GM18873 (cell line): ENCODE results near the gene C12orf43.
A peak's percentile ranks its signal among the peaks of the same experiment; 100 is the strongest.
"Not testable (repeated sequence)": the region's sequence is repeated elsewhere in the genome, so short reads cannot be mapped to it uniquely, and the experiment has no call there.

ENCODE experiments used
- ATAC-seq: cut with Tn5 transposase; IDR thresholded peaks from one replicate; pipeline ENCODE4 v1.9.1; 2021; ENCODE audit warnings: mild to moderate bottlenecking, moderate library complexity, moderate number of reproducible peaks; ENCODE audit not compliant: unreplicated experiment, low FRiP score

C12orf43 gene, protein sequence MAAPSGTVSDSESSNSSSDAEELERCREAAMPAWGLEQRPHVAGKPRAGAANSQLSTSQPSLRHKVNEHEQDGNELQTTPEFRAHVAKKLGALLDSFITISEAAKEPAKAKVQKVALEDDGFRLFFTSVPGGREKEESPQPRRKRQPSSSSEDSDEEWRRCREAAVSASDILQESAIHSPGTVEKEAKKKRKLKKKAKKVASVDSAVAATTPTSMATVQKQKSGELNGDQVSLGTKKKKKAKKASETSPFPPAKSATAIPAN

DNA sequence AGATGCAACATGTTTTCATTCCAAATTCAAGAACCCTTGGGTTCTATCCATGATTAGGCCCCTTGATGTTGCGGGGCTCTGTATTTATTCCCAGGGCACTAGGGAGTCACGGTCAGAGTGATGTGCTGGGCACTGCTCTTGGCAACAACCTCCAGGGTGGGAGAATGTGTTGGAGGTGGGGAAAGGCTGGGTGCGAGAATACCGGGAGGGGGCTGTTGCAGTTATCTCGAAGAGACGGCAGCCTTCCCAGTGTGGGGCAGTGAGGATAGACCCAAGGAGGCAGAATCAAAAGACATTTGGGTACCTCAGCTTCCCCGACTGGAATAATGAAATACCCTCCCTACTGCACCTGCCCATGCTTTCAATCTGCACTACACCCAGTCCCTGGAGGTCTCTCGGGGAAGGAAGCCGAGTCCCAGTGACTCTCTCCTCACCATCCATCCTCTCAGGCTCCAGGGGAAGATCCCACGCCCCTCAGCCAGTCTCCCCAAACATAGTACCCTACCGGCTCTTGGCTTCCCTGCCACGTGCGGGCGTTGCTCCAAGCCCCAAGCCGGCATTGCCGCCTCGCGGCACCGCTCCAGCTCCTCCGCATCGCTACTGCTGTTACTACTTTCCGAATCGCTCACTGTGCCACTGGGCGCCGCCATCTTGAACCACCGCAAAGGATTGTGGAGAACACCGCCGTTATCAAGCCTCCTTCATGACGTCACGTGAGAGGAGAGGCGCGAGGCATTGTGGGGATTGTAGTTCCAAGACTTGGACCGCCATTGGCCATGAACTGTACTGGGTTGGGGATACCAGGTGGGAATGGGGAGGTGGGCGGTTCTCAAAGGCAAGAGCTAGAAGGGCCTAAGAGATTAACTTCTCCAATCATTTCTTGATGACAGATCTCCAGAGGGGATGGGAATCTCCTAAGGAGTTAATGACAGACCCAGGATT is at the start of gene C12orf43:
Gene C12orf43 (minus strand): TSS at position 663 of the 942 bp plus-strand sequence. CDS start 13 bp downstream, at position 650.
- ATAC-seq, result peak; percentile 90

DNA sequence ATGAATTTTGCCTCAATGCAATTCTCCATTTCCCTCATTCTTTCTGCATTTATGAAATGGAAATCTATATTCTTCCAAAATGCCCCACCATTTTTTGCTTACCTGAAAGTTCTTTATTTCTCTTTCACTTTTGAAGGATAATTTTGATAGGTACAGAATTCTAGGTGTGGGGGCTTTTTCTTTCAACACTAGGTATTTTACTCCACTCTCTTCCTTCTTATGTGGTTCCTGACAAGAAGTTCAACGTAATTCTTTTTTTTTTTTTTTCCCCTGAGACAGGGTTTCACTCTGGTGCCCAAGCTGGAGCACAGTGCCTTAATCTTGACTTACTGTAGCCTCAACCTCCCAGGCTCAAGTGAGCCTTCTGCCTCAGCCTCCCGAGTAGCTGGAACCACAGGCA is 49.1 kb upstream of the C12orf43 start:
- no peak for ATAC-seq

DNA sequence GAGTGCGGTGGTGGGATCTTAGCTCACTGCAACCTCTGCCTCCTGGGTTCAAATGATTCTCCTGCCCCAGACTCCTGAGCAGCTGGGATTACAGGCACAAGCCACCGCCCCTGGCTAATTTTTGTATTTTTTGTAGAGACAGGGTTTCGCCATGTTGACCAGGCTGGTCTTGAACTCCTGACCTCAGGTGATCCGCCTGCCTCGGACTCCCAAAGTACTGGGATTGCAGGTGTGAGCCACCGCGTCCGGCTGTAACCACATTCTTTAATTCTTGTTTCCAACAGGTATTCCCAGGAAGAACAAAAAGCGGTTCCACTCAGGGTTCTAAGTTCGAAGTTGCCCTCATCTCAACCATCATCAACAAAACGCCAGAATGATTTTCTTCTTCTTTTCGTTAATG is 48.3 kb upstream of the C12orf43 start:
- not testable (repeated sequence) for ATAC-seq

DNA sequence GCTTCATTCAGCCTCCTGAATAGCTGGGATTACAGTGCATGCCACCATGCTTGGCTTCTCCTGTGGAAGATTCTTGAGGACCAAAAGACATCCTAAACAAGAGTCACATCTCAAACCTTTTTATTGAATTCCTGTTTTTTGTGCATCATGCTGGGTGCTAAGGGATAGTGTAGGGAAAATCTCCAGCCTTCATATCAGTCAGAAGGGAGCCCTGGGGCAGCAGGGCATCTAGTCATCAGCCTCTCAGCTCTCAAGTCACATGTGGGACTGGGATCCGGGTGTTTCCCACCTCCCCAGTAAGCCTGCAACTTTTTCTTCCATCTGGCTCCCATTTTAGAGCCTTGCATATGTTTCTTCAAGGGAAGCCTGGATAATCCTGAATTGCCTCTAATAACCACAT is 47.8 kb upstream of the C12orf43 start:
- ATAC-seq, result no peak

DNA sequence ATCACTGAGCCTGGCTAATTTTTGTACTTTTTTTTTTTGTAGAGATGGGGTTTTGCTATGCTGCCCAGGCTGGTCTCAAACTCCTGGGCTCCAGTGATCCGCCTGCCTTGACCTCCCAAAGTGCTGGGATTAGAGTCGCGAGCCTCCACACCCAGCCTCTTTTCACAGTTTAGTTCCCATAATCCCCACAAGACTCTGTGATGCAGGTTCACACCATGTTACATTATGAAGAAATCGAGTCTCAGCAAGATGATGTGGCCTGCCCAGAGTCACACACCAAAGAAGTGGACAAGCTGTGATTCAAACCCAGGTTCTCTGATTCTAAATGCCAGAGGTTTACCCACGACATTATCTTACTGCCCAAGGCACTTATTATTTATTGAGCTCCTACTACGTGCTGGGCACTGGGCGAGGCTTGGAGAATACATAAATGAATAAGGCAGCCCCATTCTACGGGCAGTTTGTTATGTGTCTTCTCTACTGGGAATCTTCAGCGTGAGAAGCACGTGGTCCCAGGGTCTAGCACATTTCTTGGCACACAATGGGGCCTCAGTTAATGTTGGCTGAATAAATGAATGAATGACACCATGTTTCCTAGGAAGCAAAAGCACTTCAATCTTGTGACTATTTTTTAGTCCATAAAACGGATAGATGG is 46.2 kb upstream of the C12orf43 start:
- ATAC-seq, result no peak

DNA sequence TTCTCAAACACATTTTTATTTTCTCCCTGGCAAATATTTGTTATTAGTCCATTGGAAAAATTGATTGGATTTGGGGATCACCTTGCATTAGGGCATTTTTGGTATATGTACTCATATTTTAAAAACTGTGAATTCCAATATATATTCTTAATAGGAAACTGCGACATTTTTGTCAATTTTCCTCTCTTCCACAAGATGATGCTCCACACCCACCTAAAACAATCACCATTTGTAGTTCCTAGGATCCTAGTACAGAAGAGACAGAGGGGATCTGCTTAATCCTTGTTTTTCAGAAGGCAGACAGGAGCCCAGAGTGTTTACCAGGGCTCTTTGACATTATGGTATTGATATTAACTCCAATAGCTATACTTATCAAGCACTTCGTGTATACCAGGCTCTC is 45.5 kb upstream of the C12orf43 start:
- no peak for ATAC-seq

DNA sequence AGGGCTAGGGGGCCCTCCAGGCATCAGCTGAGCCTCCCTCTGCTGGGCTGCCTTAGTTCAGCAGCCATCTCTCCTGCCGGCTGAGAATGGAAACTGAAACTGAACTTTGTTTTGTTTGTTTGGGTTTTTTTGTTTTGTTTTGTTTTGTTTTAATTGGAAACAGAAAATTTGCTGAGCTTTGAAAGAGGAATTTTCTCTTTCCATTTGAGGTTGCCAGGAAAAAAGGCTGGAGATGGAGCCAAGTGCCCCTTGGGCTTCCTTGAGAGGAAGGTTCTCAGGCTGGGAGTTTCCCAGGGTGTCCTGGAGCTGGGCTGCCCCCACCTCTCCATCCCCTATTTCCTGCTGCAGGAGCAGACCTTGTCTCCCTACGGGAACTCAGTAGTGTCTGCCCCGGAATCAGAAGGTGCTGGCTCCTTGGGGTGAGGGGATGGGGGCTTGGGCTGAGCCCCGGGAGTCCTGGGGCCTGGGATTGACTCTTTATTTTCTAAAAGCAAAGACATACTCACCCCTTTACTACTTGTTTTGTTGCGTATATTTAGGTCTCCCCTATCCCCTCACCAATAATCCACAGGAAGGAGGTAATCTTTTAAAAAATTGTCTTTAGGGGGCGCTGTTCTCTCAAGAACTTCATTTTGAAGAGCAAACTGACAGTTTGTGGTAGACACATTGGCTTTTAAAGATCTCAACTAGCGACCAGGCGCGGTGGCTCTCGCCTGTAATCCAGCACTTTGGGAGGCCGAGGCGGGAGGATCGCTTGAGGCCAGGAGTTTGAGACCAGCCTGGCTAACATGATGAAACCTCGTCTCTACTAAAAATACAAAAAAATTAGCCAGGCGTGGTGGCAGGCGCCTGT is 44.1 kb upstream of the C12orf43 start:
- no peak for ATAC-seq

DNA sequence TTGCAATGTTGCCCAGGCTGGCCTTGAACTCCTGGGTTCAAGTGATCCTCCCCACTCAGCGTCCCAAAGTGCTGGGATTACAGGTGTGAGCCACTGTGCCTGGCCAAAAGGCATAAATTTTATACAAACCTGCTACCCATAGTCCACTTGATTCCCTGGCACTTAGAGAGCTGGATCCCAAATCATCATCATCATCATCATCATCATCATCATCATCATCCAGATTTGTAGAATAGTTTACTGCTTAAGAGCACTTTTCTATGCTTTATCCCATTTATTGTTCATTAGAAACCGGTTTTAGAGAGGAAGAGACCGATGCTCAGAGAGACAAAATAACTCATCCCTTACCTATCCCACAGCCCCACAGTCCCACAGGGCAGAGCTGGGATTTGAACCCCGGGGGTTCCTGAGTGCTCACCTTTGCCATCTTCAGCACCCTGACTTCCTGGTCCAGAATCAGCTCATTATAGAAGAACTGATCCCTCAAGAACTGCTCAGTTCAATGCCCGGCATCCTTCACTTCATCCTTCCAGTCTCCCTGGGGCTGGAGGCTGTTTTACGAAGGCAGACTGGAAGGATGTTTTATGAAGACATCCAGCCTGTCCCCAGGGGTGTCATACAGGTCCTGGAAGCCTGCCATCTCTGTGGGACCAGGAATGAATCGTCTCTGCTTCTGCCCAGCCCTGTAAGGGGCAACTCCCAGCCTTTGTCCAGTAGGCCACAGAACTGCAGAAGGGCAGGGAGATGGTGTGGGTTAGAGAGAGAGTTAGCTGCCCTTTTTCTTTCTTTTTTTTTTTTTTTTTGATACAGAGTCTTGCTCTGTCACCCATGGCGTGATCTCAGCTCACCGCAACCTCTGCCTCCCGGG is 43.0 kb upstream of the C12orf43 start:
- no peak for ATAC-seq

DNA sequence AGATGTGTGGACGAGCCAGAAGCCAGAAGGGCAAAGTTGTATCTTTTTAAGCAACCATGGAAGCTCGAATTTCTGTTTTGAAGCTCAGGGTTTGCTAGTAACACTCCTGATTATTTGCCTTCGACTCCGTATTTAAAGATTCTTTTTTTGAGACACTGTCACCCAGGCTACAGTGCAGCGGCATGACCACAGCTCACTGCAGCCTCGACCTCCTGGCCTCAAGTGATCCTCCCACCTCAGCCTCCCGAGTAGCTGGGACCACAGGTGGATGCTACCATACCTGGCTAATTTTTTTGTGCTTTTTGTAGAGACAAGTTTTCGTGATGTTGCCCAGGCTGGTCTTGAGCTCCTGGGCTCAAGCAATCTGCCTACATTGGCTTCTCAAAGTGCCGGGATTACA is 41.5 kb upstream of the C12orf43 start:
- no peak for ATAC-seq

DNA sequence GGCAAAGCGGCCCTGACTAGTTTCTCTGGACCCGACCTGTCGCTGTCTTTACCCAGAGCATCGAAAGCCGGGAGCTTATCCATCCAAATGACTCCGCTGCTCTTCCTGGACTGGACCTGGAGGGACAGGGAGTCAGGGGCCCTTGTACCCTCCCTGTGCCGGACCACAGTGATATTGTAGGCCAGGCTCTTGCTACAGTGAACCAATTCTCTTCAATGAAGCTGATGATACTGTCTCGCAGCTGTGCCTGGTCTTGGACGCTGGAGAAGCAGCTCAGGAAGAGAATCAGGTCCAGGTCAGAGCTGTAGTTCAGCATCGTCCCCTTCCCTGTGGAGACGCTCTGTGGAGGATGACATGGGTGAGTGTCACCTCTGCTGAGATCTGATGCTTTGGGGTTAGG is 37.4 kb upstream of the C12orf43 start:
- ATAC-seq, result no peak

DNA sequence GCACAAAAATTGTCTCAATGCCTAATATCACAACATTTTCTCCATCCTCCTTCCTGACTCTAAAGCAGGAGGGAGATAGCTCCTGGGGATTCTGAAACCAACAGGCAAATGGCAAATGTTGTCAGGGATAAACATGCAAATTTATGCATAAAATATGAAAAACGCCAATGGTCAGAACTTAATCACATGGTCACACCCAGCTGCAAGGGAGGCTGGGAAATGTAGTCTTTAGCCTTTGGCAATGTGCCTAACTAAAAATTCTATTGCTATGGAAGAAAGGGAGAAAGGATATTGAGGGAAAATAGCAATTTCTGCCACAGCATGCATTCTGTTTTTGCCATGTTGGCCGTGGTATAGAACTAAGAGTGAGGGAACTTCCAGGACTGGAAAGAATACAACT is 34.4 kb upstream of the C12orf43 start:
- ATAC-seq, result no peak

DNA sequence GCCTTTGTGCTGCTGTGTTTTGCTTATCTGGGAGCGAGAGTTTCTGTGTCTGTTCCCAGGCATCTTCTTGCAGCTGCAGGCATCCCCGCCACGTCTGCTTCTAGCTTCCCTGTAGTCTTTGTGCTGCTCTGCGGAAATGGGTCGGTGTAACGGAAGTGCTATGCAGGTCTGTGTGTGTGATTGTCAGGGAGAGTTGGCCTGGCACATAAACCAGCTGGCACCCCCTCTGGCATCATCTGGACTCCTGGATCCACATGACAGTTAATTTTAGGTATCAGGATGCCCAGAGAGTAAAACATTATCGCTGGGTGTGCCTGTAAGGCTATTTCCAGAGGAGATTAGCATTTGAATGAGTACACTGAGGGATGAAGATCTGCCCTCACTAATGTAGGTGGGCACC is 32.2 kb upstream of the C12orf43 start:
- no peak for ATAC-seq

DNA sequence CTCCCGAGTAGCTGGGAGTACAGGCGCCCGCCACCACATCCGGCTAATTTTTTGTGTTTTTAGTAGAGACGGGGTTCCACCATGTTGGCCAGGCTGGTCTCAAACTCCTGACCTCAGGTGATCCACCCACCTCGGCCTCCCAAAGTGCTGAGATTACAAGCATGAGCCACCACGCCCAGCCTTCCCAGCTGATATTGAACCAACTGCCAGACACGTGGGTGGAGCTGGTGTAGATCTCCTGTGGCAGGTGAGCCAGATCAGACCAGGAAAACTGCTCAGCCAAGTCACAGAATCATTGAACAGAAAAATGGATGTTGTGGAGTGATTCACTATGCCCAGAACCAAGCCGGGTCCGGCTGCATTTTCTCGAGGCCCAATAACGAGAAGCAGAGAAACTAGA is 31.1 kb upstream of the C12orf43 start:
- ATAC-seq, result not testable (repeated sequence)

DNA sequence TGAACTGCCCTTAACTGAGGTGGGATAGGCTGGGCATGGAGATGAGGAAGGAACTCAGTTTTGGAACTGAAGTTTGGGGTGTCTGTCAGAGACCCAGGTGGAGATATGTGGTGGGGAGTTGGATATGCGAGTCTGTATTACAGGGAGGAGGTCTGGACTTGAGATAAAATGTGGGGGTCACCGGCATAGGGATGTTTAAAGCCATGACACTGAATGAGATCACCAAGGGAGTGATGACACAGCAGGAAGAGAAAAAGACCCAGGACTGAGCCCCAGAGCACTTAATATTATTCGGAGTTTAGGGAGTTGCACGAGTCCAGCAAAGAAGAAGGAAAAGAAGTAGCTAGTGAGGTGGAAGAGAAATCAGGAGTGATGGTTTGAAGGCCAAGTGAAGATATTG is 26.8 kb upstream of the C12orf43 start:
- no peak for ATAC-seq

DNA sequence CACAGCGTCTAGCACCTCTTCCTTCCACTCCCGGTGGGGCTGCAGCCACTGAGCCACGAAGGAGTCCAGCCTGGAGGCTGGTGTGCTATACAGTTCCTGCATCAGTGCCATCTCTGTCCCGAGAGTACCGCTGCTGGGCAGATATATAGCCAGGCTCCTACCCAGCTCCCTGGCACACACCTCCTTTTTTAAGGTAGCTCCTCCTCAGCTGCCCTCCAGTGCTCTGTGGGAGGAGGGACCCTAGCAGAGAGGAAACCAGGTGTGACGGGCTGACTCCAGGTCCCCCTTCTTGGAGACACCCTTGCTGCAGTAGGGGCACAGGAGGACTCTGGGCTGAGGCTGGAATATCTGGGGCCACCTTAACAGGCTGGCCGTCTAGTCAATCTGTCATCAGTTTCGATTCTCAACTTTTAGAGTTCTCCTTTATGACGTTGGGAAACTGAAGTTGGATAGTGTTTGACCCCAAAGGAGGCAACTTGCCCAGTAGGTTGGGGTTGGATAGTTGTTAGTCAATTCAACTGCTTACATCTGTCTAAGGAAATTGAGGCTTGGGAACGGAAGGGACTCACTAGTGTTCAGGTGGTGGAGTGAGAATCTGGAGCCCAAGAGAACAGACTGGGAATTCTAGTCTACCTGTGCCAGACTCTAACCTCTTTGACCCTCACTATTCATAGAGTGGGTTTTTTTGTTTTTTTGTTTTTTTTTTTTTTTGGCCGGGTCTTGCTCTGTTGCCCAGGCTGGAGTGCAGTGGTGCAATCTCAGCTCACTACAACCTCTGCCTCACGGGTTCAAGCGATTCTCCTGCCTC is 22.8 kb upstream of the C12orf43 start, which contains the start of gene OASL:
Gene OASL (minus strand): TSS at position 386 of the 808 bp plus-strand sequence. CDS start 275 bp downstream, at position 111.
- peak; percentile 62 for ATAC-seq

DNA sequence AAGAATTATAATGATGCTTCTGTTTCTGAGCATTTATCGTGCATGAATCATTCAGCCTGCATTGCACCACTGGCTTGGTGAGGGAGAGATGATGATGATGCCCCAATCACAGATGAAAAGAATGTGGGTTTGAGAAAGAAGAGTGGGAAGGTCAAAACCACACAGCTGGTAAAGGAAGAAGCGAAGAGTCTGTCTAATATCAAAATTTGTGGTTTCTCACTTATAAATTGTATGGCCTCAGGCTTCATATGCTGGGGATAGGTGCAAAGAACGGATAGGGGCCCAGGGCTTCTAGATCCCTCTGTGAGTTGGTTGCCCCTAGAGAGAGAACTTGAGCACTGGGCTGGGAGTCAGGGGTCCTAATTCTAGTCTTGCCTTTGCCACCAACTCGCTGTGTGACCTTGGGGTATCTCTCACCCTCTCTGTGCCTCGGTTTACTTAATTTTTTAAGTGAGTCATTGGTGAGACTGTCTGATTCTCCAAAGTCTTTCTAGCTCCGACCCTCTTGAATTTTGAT is 20.6 kb upstream of the C12orf43 start:
- ATAC-seq, result no peak

DNA sequence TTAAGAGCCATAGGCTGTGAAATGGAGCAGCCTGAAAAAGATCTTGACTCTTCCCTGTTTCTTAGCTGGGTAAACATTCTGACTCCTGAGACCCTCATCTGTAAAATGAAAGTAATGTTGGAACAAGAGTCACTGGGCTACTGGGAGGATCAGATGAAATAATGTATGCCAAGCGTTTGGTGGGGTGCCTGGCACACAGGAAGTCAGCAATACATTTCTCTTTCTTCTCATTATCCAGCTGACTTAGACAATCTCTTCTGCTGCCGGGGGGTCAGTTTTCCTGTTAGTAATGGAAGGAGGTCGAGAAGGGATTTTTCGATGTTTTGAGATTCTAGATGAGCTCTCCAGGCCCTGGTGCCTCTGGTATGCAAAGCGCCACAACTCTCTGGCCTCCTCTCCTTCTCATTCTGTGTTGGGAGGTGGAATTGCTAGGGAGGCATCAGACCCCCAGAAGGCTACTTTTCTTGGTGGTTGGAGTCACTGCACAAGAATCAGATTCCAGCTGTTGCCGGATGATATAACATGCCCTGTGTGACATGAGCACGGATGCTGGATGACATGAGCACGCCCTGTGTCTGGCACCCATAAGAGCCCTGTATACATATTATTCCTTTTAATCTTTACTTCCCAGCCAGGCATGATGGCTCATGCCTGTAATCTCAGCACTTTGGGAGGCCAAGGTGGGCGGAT is 18.5 kb upstream of the C12orf43 start:
- ATAC-seq, result no peak
